SK-N-SH (cell line): ENCODE results near the gene CDCP1. TPM values are rescaled to one million over a fixed set of nuclear protein-coding genes. Genes with fewer than 3 reads are reported as not detected.

Experiments
- CTCF ChIA-PET: fragments of 300-600, 350-600 bp; formaldehyde crosslinking; extraction: SDS; loops from one replicate; lab custom pipeline; 2021; lab: Yijun Ruan, JAX
- POLR2A ChIA-PET: fragments of 350-600 bp; sonication (Branson Sonifier 250); formaldehyde crosslinking; extraction: SDS; loops from one replicate; lab custom pipeline; 2020; ENCODE audit warnings: antibody characterized with exemption, inconsistent platforms; lab: Yijun Ruan, JAX
- DNase-seq: peaks from one replicate; pipeline ENCODE4 v3.0.0; 2012
- H2AFZ ChIP-seq: fragments of 200-600 bp; sonication (generic); 2 replicates; pipeline ENCODE4 v1.8.1; 2016; ENCODE audit warnings: antibody characterized with exemption, mild to moderate bottlenecking, low read depth
- H3F3A ChIP-seq: fragments of 200-600 bp; sonication (generic); replicated peaks from 2 replicates; pipeline ENCODE3; 2016; ENCODE audit warnings: antibody characterized with exemption, mild to moderate bottlenecking; ENCODE audit not compliant: insufficient read depth
- H3K27ac ChIP-seq, 2 experiments: fragments of 200-500 bp in 1 of 2; fragments of 200-600 bp in 1 of 2; sonication (Bioruptor generic) in 1 of 2; sonication (generic), shearing (Covaris generic) in 1 of 2; 2 replicates each; pipeline versions ENCODE4 v1.5.1 to v1.6.1; 2014 to 2016; ENCODE audit warnings: low read depth in 2 of 2, inconsistent platforms in 1 of 2, low read length in 1 of 2, mild to moderate bottlenecking in 1 of 2, mixed read lengths in 1 of 2
- H3K27me3 ChIP-seq: fragments of 200-600 bp; sonication (generic), shearing (Covaris generic); 2 replicates; pipeline ENCODE4 v1.6.1; 2016; ENCODE audit warnings: mixed run types; ENCODE audit not compliant: insufficient read depth
- H3K36me3 ChIP-seq, 2 experiments: fragments of 200-500 bp in 1 of 2; fragments of 200-600 bp in 1 of 2; sonication (Bioruptor generic) in 1 of 2; sonication (generic) in 1 of 2; replicated peaks in 1 of 2; 2 replicates each; pipeline versions ENCODE3 to v1.5.1; 2014 to 2016; ENCODE audit warnings: low read length in 1 of 2, mild to moderate bottlenecking in 1 of 2; ENCODE audit not compliant: insufficient read depth in 2 of 2, control insufficient read depth in 1 of 2
- H3K4me1 ChIP-seq, 2 experiments: fragments of 200-500 bp in 1 of 2; fragments of 200-600 bp in 1 of 2; sonication (Bioruptor generic) in 1 of 2; sonication (generic), shearing (Covaris generic) in 1 of 2; 2 replicates each; pipeline versions ENCODE4 v1.5.1 to v1.6.1; 2014 to 2016; ENCODE audit warnings: low read depth in 1 of 2, low read length in 1 of 2, mixed run types in 1 of 2; ENCODE audit not compliant: insufficient read depth in 2 of 2, control insufficient read depth in 1 of 2
- H3K4me2 ChIP-seq: fragments of 200-600 bp; sonication (generic), shearing (Covaris generic); 2 replicates; pipeline ENCODE4 v1.6.1; 2017; ENCODE audit warnings: mixed run types
- H3K4me3 ChIP-seq, 2 experiments: fragments of 200-500 bp in 1 of 2; fragments of 200-600 bp in 1 of 2; sonication (Bioruptor generic) in 1 of 2; sonication (generic), shearing (Covaris generic) in 1 of 2; 2 replicates each; pipeline versions ENCODE4 v1.5.1 to v1.8.1; 2014 to 2016; ENCODE audit warnings: low read depth in 2 of 2, inconsistent platforms in 1 of 2, low read length in 1 of 2, mild to moderate bottlenecking in 1 of 2, mixed read lengths in 1 of 2, moderate library complexity in 1 of 2
- H3K79me2 ChIP-seq: fragments of 200-600 bp; sonication (generic); 2 replicates; pipeline ENCODE4 v1.8.1; 2017; ENCODE audit warnings: mild to moderate bottlenecking; ENCODE audit not compliant: insufficient read depth
- H3K9ac ChIP-seq: fragments of 200-600 bp; sonication (generic); 2 replicates; pipeline ENCODE4 v1.6.1; 2017; ENCODE audit warnings: mixed run types
- H3K9me2 ChIP-seq: fragments of 200-600 bp; sonication (generic); 2 replicates; pipeline ENCODE4 v1.6.1; 2017; ENCODE audit warnings: mixed run types
- H3K9me3 ChIP-seq: fragments of 200-600 bp; sonication (generic); 2 replicates; pipeline ENCODE4 v1.6.1; 2017; ENCODE audit warnings: mixed run types, mild to moderate bottlenecking, moderate library complexity
- H4K20me1 ChIP-seq: fragments of 200-600 bp; sonication (generic); 2 replicates; pipeline ENCODE4 v1.6.1; 2017; ENCODE audit warnings: mild to moderate bottlenecking, mixed run types; ENCODE audit not compliant: insufficient read depth
- EP300 ChIP-seq, 2 experiments: IDR thresholded peaks; 2 replicates each; pipeline versions ENCODE4 v1.4.0 to v1.6.1; 2012; ENCODE audit warnings: borderline replicate concordance in 1 of 2, low read depth in 1 of 2, low read length in 1 of 2
- EZH2phosphoT487 ChIP-seq: fragments of 200-600 bp; sonication (generic); IDR thresholded peaks from 2 replicates; pipeline ENCODE4 v1.6.1; 2017; ENCODE audit warnings: low read depth, mixed run types, mild to moderate bottlenecking, antibody characterized with exemption, moderate library complexity, borderline replicate concordance
- MEF2A ChIP-seq: IDR thresholded peaks from 2 replicates; pipeline ENCODE4 v1.4.0; 2012; ENCODE audit warnings: low read depth, borderline replicate concordance
- NFIC ChIP-seq: IDR thresholded peaks from 2 replicates; pipeline ENCODE4 v1.4.0; 2012; ENCODE audit warnings: borderline replicate concordance
- PBX3 ChIP-seq: IDR thresholded peaks from 2 replicates; pipeline ENCODE4; 2012
- RCOR1 ChIP-seq: fragments of 150-350 bp; IDR thresholded peaks from 2 replicates; pipeline ENCODE4 v1.6.1; 2017; ENCODE audit warnings: antibody characterized with exemption, low read length
- RFX5 ChIP-seq: IDR thresholded peaks from 2 replicates; pipeline ENCODE4 v1.6.1; 2012; ENCODE audit warnings: mild to moderate bottlenecking, improper control_type of control experiment, low read length
- RXRA ChIP-seq: IDR thresholded peaks from 2 replicates; pipeline ENCODE4 v1.4.0; 2012; ENCODE audit warnings: low read depth, mild to moderate bottlenecking, borderline replicate concordance
- TAF1 ChIP-seq: IDR thresholded peaks from 2 replicates; pipeline ENCODE4 v1.6.1; 2012; ENCODE audit warnings: low read depth, mild to moderate bottlenecking, low read length, moderate library complexity, borderline replicate concordance
- TCF12 ChIP-seq: IDR thresholded peaks from 2 replicates; pipeline ENCODE4 v1.4.0; 2012
- WGBS: methylation state at CpG from one replicate; pipeline ENCODE4 v1.1.6; 2017; ENCODE audit warnings: low lambda C conversion rate; 5-methylcytosine and 5-hydroxymethylcytosine counted together
- polyA plus RNA-seq, 3 experiments: library from polyadenylated mRNA; depleted of rRNA; stranded (reverse); fragments of >200 nt; gene quantifications; 2 replicates each; pipeline ENCODE4 v1.2.3, GENCODE V29; 2012
- TF ChIP-seq, protein P1 (sequence below): IDR thresholded peaks from 2 replicates; pipeline ENCODE4 v1.6.1; 2012; ENCODE audit warnings: mild to moderate bottlenecking, low read depth, low read length, moderate library complexity
- TF ChIP-seq, protein P2 (sequence below): fragments of 150-350 bp; IDR thresholded peaks from 2 replicates; pipeline ENCODE4 v1.6.1; 2017; ENCODE audit warnings: antibody characterized with exemption, low read length, low read depth, borderline replicate concordance
- TF ChIP-seq, protein P3 (sequence below): IDR thresholded peaks from 2 replicates; pipeline ENCODE4 v1.4.0; 2012; ENCODE audit warnings: low read depth, borderline replicate concordance

Gene CDCP1
- polyA plus RNA-seq, 1 of the 3 experiments (the other 2 are of a cell fraction), result 3.6 TPM

- TF ChIP-seq, protein P1, sequence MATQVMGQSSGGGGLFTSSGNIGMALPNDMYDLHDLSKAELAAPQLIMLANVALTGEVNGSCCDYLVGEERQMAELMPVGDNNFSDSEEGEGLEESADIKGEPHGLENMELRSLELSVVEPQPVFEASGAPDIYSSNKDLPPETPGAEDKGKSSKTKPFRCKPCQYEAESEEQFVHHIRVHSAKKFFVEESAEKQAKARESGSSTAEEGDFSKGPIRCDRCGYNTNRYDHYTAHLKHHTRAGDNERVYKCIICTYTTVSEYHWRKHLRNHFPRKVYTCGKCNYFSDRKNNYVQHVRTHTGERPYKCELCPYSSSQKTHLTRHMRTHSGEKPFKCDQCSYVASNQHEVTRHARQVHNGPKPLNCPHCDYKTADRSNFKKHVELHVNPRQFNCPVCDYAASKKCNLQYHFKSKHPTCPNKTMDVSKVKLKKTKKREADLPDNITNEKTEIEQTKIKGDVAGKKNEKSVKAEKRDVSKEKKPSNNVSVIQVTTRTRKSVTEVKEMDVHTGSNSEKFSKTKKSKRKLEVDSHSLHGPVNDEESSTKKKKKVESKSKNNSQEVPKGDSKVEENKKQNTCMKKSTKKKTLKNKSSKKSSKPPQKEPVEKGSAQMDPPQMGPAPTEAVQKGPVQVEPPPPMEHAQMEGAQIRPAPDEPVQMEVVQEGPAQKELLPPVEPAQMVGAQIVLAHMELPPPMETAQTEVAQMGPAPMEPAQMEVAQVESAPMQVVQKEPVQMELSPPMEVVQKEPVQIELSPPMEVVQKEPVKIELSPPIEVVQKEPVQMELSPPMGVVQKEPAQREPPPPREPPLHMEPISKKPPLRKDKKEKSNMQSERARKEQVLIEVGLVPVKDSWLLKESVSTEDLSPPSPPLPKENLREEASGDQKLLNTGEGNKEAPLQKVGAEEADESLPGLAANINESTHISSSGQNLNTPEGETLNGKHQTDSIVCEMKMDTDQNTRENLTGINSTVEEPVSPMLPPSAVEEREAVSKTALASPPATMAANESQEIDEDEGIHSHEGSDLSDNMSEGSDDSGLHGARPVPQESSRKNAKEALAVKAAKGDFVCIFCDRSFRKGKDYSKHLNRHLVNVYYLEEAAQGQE, result 0 out of 2 replicates have a peak, but pooled peaks have one; percentile 38
- TF ChIP-seq TCF12, result peak; percentile 72
Observed at GRCh38 chr3:45132568-45133211, 13.5 kb downstream of the CDCP1 start (continued).

GRCh38 chr3:45131201-45131600, 15.0 kb downstream of the CDCP1 start:
- no peak for TF ChIP-seq EP300 (IDR thresholded peaks at IDR 0.05; ENCODE audit: borderline replicate concordance in 1 of 2, low read depth in 1 of 2, low read length in 1 of 2)
- CTCF ChIA-PET, result no interaction called here
- no peak overlapping the region for H2AFZ ChIP-seq
- 73% methylated on average over 2 of the region's 2 CpGs for WGBS
- H3F3A ChIP-seq, result peaks cover 3% of the 10 kb centered on the region
- no peaks in the 10 kb centered on the region for H3K36me3 ChIP-seq
- no peak for DNase-seq
- H3K9me2 ChIP-seq, result no peaks in the 10 kb centered on the region
- no peak overlapping the region for H3K9ac ChIP-seq
- POLR2A ChIA-PET, result interaction anchor here (0.5 to 0.7 kb wide), 2 partner anchors 8 to 42 kb away, joined by 3 read pairs; no protein-coding TSS in a partner anchor
- H3K79me2 ChIP-seq, result no peaks in the 10 kb centered on the region
- no peak overlapping the region for H3K4me2 ChIP-seq
- H3K9me3 ChIP-seq, result no peaks in the 10 kb centered on the region
- H3K4me3 ChIP-seq, result no peak overlapping the region
- peaks cover 0 to 14% of the 10 kb centered on the region in 2 experiments; a peak in 1 of 4 replicates for H3K4me1 ChIP-seq
- H4K20me1 ChIP-seq, result no peaks in the 10 kb centered on the region
- H3K27ac ChIP-seq, result peak overlapping the region in 1 of 2 experiments; percentile 12; a peak in 1 of 4 replicates
- no peaks in the 10 kb centered on the region for H3K27me3 ChIP-seq

- Histone ChIP-seq H3K4me1 (peaks cover 0 to 19% of the 10 kb centered on the region in 2 experiments; a peak in 1 of 4 replicates), H3K79me2 (no peaks in the 10 kb centered on the region), H3K4me3 (no peak overlapping the region), H2AFZ (no peak overlapping the region), H3K27me3 (no peaks in the 10 kb centered on the region), H4K20me1 (no peaks in the 10 kb centered on the region), H3K4me2 (no peak overlapping the region), H3K9me2 (no peaks in the 10 kb centered on the region), H3K9me3 (no peaks in the 10 kb centered on the region), H3F3A (peaks cover 4% of the 10 kb centered on the region), H3K36me3 (no peaks in the 10 kb centered on the region), H3K27ac (no peak overlapping the region), H3K9ac (no peak overlapping the region)
- DNase-seq, result no peak
- CTCF ChIA-PET, result no interaction called here
- WGBS, result 91% methylated on average over 3 of the region's 3 CpGs
- POLR2A ChIA-PET, result interaction anchor here (0.5 to 0.7 kb wide), 2 partner anchors 9 to 42 kb away, joined by 3 read pairs; no protein-coding TSS in a partner anchor
- no peak for TF ChIP-seq RFX5
- no peak for TF ChIP-seq NFIC
- TF ChIP-seq EZH2phosphoT487, result no peak
- no peak for TF ChIP-seq RCOR1
- TF ChIP-seq, protein P1, result no peak
- TF ChIP-seq PBX3, result no peak
- TF ChIP-seq TAF1, result no peak
- TF ChIP-seq, protein P2, sequence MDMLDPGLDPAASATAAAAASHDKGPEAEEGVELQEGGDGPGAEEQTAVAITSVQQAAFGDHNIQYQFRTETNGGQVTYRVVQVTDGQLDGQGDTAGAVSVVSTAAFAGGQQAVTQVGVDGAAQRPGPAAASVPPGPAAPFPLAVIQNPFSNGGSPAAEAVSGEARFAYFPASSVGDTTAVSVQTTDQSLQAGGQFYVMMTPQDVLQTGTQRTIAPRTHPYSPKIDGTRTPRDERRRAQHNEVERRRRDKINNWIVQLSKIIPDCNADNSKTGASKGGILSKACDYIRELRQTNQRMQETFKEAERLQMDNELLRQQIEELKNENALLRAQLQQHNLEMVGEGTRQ, result no peak
- TF ChIP-seq, protein P3, sequence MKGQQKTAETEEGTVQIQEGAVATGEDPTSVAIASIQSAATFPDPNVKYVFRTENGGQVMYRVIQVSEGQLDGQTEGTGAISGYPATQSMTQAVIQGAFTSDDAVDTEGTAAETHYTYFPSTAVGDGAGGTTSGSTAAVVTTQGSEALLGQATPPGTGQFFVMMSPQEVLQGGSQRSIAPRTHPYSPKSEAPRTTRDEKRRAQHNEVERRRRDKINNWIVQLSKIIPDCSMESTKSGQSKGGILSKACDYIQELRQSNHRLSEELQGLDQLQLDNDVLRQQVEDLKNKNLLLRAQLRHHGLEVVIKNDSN, result no peak
- no peak for TF ChIP-seq MEF2A
- TF ChIP-seq TCF12, result no peak
- TF ChIP-seq RXRA, result no peak
Observed at GRCh38 chr3:45130476-45130875, 15.7 kb downstream of the CDCP1 start.
